ENCODE data around the gene FAM229A. TPM values are rescaled to one million over a fixed set of nuclear protein-coding genes. Genes with fewer than 3 reads are reported as not detected.
"Not testable (repeated sequence)": the region's sequence is repeated elsewhere in the genome, so short reads cannot be mapped to it uniquely, and the experiment has no call there.

Gene FAM229A
- total and polyA plus RNA-seq, 8 donors = 1.9 to 21.8 (median 5.0) TPM

GRCh38 chr1:32361674-32362473 is 411 bp downstream of the FAM229A start:
- ATAC-seq (peak; percentile 57 to 82 (median 78)), FAIRE-seq (no peak), DNase-seq (peak; percentile 44 to 87 (median 66))
- Histone ChIP-seq H3K27me3 (no peaks in the 10 kb centered on the region), H3K4me3 (peak overlapping the region; percentile 12 to 50 (median 27)), H3K9me3 (no peaks in the 10 kb centered on the region), H3K27ac (peak overlapping the region in 2 of 4 donors; percentile 44 to 65), H3K4me1 (peaks cover 0 to 6% (median 4%) of the 10 kb centered on the region in 3 donors), H3K36me3 (peaks cover 0 to 10% (median 8%) of the 10 kb centered on the region in 3 donors)
- peak in 3 of 4 donors; percentile 10 to 19 (median 10) for TF ChIP-seq CTCF (IDR thresholded peaks at IDR 0.05)
- intact Hi-C loops (cut with DNase I) = no loop called here
- WGBS, 2 donors = 0 to 2% methylated on average over 49 to 91 of the region's 91 CpGs

DNA sequence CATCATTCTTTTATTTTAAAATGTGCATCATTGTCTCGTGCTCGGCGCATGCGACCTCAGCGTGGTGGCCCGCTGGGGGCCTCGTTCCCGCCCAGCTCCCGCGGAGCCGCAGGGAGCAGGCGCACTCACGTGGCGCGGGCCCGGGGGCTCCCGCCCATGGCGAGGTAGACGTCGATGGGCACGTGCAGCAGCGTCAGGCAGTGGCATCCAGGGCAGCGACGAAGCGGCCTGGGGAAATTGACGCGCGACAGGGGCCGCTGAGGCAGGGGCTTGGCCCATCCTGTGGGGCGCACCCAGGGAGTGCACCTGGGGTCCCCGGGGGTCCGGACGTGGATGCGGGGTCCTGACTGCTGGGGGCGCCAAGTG is 994 bp downstream of the FAM229A start:
- no peaks in the 10 kb centered on the region for H3K9me3 ChIP-seq
- peaks cover 0 to 6% (median 4%) of the 10 kb centered on the region in 3 donors for H3K4me1 ChIP-seq
- peak in 1 of 6 donors; percentile 62 for DNase-seq
- intact Hi-C loops (cut with DNase I) = no loop called here
- H3K27me3 ChIP-seq = no peaks in the 10 kb centered on the region
- H3K36me3 ChIP-seq = peaks cover 0 to 6% (median 4%) of the 10 kb centered on the region in 3 donors
- no peak for ATAC-seq
- TF ChIP-seq CTCF (IDR thresholded peaks at IDR 0.05) = no peak
- H3K4me3 ChIP-seq = peak overlapping the region in 3 of 4 donors; percentile 12 to 50 (median 31)
- FAIRE-seq = no peak
- 57 to 66% methylated on average over 29 to 35 of the region's 35 CpGs for WGBS, 2 donors
- no peak overlapping the region for H3K27ac ChIP-seq

GRCh38 chr1:32358435-32358834 is 3.9 kb downstream of the FAM229A start:
- Histone ChIP-seq H3K36me3 (peaks cover 0 to 1% (median 0%) of the 10 kb centered on the region in 3 donors), H3K27ac (no peak overlapping the region), H3K4me1 (peaks cover 4 to 8% (median 4%) of the 10 kb centered on the region in 3 donors), H3K4me3 (no peak overlapping the region), H3K27me3 (no peaks in the 10 kb centered on the region), H3K9me3 (no peaks in the 10 kb centered on the region)
- ATAC-seq (no peak), DNase-seq (no peak), FAIRE-seq (no peak)
- 45 to 55% methylated on average over 3 of the region's 3 CpGs for WGBS, 2 donors
- intact Hi-C loops (cut with DNase I) = no loop called here
- TF ChIP-seq CTCF (IDR thresholded peaks at IDR 0.05) = no peak

DNA sequence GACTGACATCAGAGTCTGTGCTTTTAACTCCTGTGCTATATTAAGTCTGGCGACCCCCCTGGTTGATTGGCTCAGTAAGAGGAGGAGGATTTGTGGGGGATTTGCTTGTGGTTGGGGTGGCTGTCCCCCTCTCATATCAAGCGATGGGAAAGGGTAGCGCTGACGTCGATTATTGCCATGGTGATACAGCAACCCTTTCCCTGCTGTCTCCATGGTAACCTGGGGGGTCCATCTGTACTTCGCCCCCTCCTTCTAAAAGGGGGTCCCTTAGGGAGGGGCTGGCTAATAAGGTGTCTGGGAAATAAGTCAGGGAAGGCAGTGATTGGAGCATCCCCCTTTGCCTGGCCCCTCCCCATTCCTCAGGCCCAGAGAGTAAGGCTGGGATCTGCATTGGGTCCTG is 4.7 kb downstream of the FAM229A start:
- Histone ChIP-seq H3K27me3 (no peaks in the 10 kb centered on the region), H3K27ac (no peak overlapping the region), H3K4me1 (peaks cover 4 to 17% (median 11%) of the 10 kb centered on the region in 3 donors), H3K9me3 (no peaks in the 10 kb centered on the region), H3K4me3 (no peak overlapping the region), H3K36me3 (no peaks in the 10 kb centered on the region)
- intact Hi-C loops (cut with DNase I) = no loop called here
- no peak for FAIRE-seq
- DNase-seq = no peak
- no peak for TF ChIP-seq CTCF (IDR thresholded peaks at IDR 0.05)
- no peak for ATAC-seq
- 70 to 80% methylated on average over 6 of the region's 6 CpGs for WGBS, 2 donors

DNA sequence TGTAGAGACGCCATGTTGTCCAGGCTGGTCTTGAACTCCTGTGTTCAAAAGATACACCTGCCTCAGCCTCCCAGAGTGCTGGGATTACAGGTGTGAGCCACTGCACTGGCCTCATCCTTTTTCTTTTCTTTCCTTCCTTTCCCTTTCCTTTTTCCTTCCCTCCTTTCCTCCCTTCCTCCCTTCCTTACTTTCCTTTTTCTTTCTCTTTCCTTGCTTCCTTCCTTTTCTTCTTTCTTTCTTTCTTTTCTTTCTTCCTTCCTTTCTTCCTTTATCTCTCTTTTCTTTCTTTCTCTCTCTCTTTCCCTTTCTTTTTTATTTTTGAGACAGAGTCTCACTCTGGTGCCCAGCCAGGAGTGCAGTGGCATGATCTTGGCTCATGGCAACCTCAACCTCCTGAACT is 5.8 kb downstream of the FAM229A start:
- WGBS, 2 donors = 92 to 98% methylated on average over 1 of the region's 1 CpG
- Histone ChIP-seq H3K4me1 (peaks cover 0 to 17% (median 17%) of the 10 kb centered on the region in 3 donors), H3K36me3 (no peaks in the 10 kb centered on the region), H3K27ac (no peak overlapping the region), H3K27me3 (no peaks in the 10 kb centered on the region), H3K9me3 (no peaks in the 10 kb centered on the region), H3K4me3 (no peak overlapping the region)
- no peak for TF ChIP-seq CTCF (IDR thresholded peaks at IDR 0.05)
- intact Hi-C loops (cut with DNase I) = no loop called here
- DNase-seq (no peak), ATAC-seq (no peak), FAIRE-seq (no peak)

GRCh38 chr1:32355778-32356177 is 6.5 kb downstream of the FAM229A start:
- ATAC-seq; H3K27ac ChIP-seq; FAIRE-seq; H3K36me3 ChIP-seq; H3K4me3 ChIP-seq; intact Hi-C loops (cut with DNase I); H3K27me3 ChIP-seq; H3K9me3 ChIP-seq: not testable (repeated sequence)
- 92 to 95% methylated on average over 5 to 6 of the region's 6 CpGs for whole genome bisulfite sequencing, 2 donors
- H3K4me1 ChIP-seq = peaks cover 0 to 17% (median 14%) of the 10 kb centered on the region in 3 donors
- DNase-seq = peak in 1 of 6 donors; percentile 6

Data from pancreas (tissue), 10 donors.